ENCODE data around the gene RHOBTB3. TPM values are rescaled to one million over a fixed set of nuclear protein-coding genes. Genes with fewer than 3 reads are reported as not detected.
"Not testable (repeated sequence)": the region's sequence is repeated elsewhere in the genome, so short reads cannot be mapped to it uniquely, and the experiment has no call there.

Gene RHOBTB3
- total RNA-seq, 1 experiment from 2014 or later: 134 TPM

GRCh38 chr5:95713246-95713645 lies 17.9 kb upstream of the RHOBTB3 start:
- not testable (repeated sequence) for DNase-seq (ENCODE audit: low spot score)

- no peak for DNase-seq (ENCODE audit: low spot score)
Observed at GRCh38 chr5:95713960-95714710, 17.0 kb upstream of the RHOBTB3 start.

- DNase-seq (ENCODE audit: low spot score): no peak
Observed at GRCh38 chr5:95715799-95716461, 15.2 kb upstream of the RHOBTB3 start.

GRCh38 chr5:95717439-95717838 lies 13.7 kb upstream of the RHOBTB3 start:
- no peak for DNase-seq (ENCODE audit: low spot score)

GRCh38 chr5:95718203-95718602 lies 12.9 kb upstream of the RHOBTB3 start:
- DNase-seq (ENCODE audit: low spot score): no peak

GRCh38 chr5:95718738-95719137 lies 12.4 kb upstream of the RHOBTB3 start:
- no peak for DNase-seq (ENCODE audit: low spot score)

- DNase-seq (ENCODE audit: low spot score): no peak
Observed at GRCh38 chr5:95720094-95720786, 10.9 kb upstream of the RHOBTB3 start.

GRCh38 chr5:95721582-95722295 lies 9.4 kb upstream of the RHOBTB3 start:
- no peak for DNase-seq (ENCODE audit: low spot score)

GRCh38 chr5:95723632-95724369 lies 7.3 kb upstream of the RHOBTB3 start:
- peak; percentile 63 for DNase-seq (ENCODE audit: low spot score)

- no peak for DNase-seq (ENCODE audit: low spot score)
Observed at GRCh38 chr5:95725071-95725820, 5.9 kb upstream of the RHOBTB3 start.

GRCh38 chr5:95725937-95726810 lies 5.0 kb upstream of the RHOBTB3 start:
- no peak for DNase-seq (ENCODE audit: low spot score)

- DNase-seq (ENCODE audit: low spot score): no peak
Observed at GRCh38 chr5:95726811-95727763, 4.0 kb upstream of the RHOBTB3 start.

GRCh38 chr5:95727764-95728191 lies 3.4 kb upstream of the RHOBTB3 start:
- DNase-seq (ENCODE audit: low spot score): no peak

GRCh38 chr5:95728494-95729114 lies 2.5 kb upstream of the RHOBTB3 start:
- DNase-seq (ENCODE audit: low spot score): peak; percentile 73

GRCh38 chr5:95729115-95730010 lies 1.8 kb upstream of the RHOBTB3 start:
- DNase-seq (ENCODE audit: low spot score): no peak

- no peak for DNase-seq (ENCODE audit: low spot score)
Observed at GRCh38 chr5:95730011-95730700, 980 bp upstream of the RHOBTB3 start.

Measured in H4 (cell line).